GM12874 (cell line): ENCODE results near the gene INF2.

Experiments
- CTCF ChIP-seq: IDR thresholded peaks from 2 replicates; pipeline ENCODE4 v1.5.1; 2011; ENCODE audit warnings: low read depth, mild to moderate bottlenecking, control low read depth, low read length, moderate library complexity; ENCODE audit not compliant: insufficient read depth

The INF2 gene

GRCh38 chr14:104666981-104667380 lies 22.4 kb upstream of the INF2 start:
- no peak for TF ChIP-seq CTCF

- no peak for TF ChIP-seq CTCF
These were observed 19.7 kb upstream of the INF2 start for GRCh38 chr14:104669697-104670096.

DNA sequence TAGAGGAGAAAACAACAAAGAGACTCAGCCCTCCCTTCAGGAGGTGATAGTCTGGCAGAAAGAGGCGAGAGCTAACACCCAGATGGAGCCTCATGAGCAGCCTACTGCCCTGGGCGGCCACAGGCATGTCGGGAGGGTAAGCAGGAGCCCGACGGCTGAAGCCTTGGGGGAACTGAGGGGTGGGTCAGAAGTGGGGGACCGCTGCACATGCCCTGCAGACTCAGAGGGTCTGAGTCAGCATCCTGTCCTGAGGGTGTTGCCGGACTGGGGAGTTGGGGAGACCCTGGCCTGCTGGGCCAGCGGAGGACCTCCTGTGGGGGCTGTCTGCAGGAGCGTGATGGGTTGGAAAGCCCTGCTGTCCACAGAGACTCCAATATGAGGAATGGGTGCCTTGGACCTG lies 15.9 kb upstream of the INF2 start:
- no peak for TF ChIP-seq CTCF

DNA sequence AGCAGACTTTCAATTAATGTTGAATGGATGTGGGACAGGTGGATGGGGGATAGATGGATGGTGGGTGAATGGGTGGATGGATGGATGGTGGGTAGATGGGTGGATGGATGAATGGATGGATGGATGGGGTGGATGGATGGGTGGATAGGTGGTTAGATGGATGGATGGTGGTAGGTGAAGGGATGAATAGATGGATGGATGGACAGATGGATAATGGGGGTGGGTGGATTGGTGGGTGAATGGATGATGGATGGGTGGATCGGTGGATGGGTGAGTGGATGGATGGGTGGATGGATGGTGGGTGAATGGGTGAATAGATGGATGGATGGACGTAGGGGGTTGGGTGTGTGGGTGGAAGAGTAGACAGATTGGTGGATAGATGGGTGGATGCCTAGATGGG lies 14.0 kb upstream of the INF2 start:
- TF ChIP-seq CTCF = no peak

DNA sequence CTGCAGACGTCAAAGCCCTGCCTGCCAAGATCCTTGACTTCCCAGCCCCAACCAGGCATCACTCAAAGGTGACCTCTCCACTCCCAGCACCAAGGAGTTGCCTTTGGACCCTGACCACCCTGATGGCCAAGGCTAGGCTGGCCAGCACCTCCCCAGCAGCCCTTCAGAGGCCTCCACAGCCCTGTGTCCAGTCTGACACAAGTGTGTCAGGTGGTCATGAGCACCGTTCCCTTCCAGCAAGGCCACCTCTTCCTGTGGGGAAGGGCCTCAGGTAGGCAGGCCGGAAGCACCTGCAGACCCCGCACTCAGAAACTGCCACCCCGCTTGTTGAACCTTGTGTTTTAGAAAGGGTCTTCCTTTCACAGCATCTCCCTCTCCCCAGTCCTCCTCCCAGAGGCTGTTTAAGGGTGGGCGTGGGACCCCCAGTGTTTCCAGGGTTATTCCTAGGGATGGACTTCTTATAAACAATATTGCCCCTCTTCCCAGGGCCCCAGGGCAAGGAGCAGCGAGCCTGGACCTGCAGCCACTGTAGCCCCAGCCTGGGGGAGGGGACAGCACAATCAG lies 13.2 kb upstream of the INF2 start:
- no peak for TF ChIP-seq CTCF

- no peak for TF ChIP-seq CTCF
These were observed 12.5 kb upstream of the INF2 start for GRCh38 chr14:104676694-104677511.

DNA sequence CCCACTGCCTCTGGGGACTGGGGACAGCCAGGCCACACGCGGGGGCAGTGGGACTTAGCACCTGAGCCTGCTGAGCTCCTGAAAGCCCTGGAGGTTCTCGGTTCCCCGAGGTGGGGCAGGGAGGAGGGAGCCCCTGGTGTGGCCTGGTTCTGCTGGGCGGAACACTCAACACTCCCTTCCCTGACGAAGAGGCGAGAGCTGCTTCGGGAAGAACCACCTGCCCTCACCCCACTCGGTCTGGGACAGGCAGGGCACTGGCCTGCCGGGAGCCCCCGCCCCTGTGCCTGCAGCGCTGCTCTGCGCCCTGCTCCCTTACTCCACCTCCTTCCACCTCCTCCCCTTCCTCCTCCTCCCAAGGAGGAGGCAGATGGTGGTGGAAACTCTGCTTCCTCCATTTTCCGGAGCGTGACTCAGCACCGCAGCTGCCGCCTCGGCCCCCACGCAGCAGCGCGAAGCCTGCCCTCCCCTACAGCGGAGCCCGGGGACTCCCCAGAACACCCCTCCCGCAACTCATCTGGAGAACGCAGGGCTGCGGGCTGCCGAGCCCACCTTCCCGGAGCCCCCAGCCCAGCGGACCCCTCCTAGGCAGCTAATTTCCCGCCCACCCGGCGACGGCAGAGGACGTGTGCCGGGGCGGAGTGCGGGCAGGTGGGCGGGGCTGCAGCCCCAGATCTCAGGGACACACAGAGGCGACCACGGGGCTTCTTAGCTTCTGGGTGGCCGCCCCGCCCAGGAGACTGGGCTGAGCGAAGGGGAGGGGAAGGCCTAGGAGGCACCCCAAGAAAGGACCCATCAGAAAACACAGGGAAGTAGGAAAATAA lies 11.7 kb upstream of the INF2 start:
- no peak for TF ChIP-seq CTCF
